ENCODE results near the gene IMPACT. TPM values are rescaled to one million over a fixed set of nuclear protein-coding genes. Genes with fewer than 3 reads are reported as not detected.

The IMPACT gene
- total RNA-seq, 2 donors from 2014 or later: 19.8 to 25.6 TPM

- Histone ChIP-seq H3K4me3 (no peak overlapping the region), H3K27me3 (no peaks in the 10 kb centered on the region), H3K4me1 (no peaks in the 10 kb centered on the region), H3K9me3 (no peaks in the 10 kb centered on the region), H3K27ac (no peak overlapping the region), H3K9ac (ENCODE audit: low read depth in 2 of 2, low read length in 2 of 2) (no peak overlapping the region), H3K36me3 (no peaks in the 10 kb centered on the region)
- no peak for DNase-seq
- intact Hi-C loops (cut with DNase I): no loop called here
- no peak for TF ChIP-seq CTCF (IDR thresholded peaks at IDR 0.05)
These were observed 37.5 kb upstream of the IMPACT start for GRCh38 chr18:24388957-24389356.

GRCh38 chr18:24395049-24395795, 31.2 kb upstream of the IMPACT start:
- no peak for TF ChIP-seq CTCF (IDR thresholded peaks at IDR 0.05)

GRCh38 chr18:24396082-24396633, 30.3 kb upstream of the IMPACT start:
- Histone ChIP-seq H3K27me3 (no peaks in the 10 kb centered on the region), H3K4me1 (no peaks in the 10 kb centered on the region), H3K36me3 (no peaks in the 10 kb centered on the region), H3K9me3 (no peaks in the 10 kb centered on the region), H3K9ac (ENCODE audit: low read depth in 2 of 2, low read length in 2 of 2) (no peak overlapping the region), H3K4me3 (no peak overlapping the region), H3K27ac (no peak overlapping the region)
- no peak for DNase-seq
- intact Hi-C loops (cut with DNase I): no loop called here
- no peak for TF ChIP-seq CTCF (IDR thresholded peaks at IDR 0.05)

More at GRCh38 chr18:24395049-24395795, 31.2 kb upstream of the IMPACT start:
- Histone ChIP-seq H3K9ac (ENCODE audit: low read depth in 2 of 2, low read length in 2 of 2) (no peak overlapping the region), H3K36me3 (no peaks in the 10 kb centered on the region), H3K27ac (no peak overlapping the region), H3K4me3 (no peak overlapping the region), H3K4me1 (no peaks in the 10 kb centered on the region), H3K9me3 (no peaks in the 10 kb centered on the region), H3K27me3 (no peaks in the 10 kb centered on the region)
- no peak for DNase-seq
- intact Hi-C loops (cut with DNase I): no loop called here

GRCh38 chr18:24397131-24397693, 29.3 kb upstream of the IMPACT start:
- no peak for TF ChIP-seq CTCF (IDR thresholded peaks at IDR 0.05)
- intact Hi-C loops (cut with DNase I): no loop called here
- peak overlapping the region; percentile 48 to 74 for H3K9ac ChIP-seq (ENCODE audit: low read depth in 2 of 2, low read length in 2 of 2)

GRCh38 chr18:24397694-24398368, 28.6 kb upstream of the IMPACT start, which contains the start of gene OSBPL1A:
TSS of gene OSBPL1A (minus strand) at chr18:24397824. CDS start at chr18:24377533, 20,291 bp downstream.
- H3K36me3 ChIP-seq: no peaks in the 10 kb centered on the region
- intact Hi-C loops (cut with DNase I): no loop called here
- H3K4me1 ChIP-seq: no peaks in the 10 kb centered on the region
- no peak for TF ChIP-seq CTCF (IDR thresholded peaks at IDR 0.05)
- H3K9ac ChIP-seq (ENCODE audit: low read depth in 2 of 2, low read length in 2 of 2): peak within 1 kb of the TSS; percentile 48 to 74
- H3K27me3 ChIP-seq: no peaks in the 10 kb centered on the region
- DNase-seq: peak; percentile 96
- no peaks in the 10 kb centered on the region for H3K9me3 ChIP-seq
- peak within 1 kb of the TSS; percentile 71 for H3K4me3 ChIP-seq
- peak within 1 kb of the TSS; percentile 76 for H3K27ac ChIP-seq

More at GRCh38 chr18:24397131-24397693, 29.3 kb upstream of the IMPACT start:
- DNase-seq: peak; percentile 76
- peak overlapping the region; percentile 71 for H3K4me3 ChIP-seq
- peak overlapping the region; percentile 76 for H3K27ac ChIP-seq
- H3K27me3 ChIP-seq: no peaks in the 10 kb centered on the region
- H3K36me3 ChIP-seq: no peaks in the 10 kb centered on the region
- H3K9me3 ChIP-seq: no peaks in the 10 kb centered on the region
- no peaks in the 10 kb centered on the region for H3K4me1 ChIP-seq

Data from colonic mucosa (tissue), 4 donors.